Activated T-helper 2 cell treated with anti-CD3 and anti-CD28 coated beads, Interferon-gamma antibody, Interleukin-2, Interleukin-4, amounts not matched to agents 10 μg/mL and 5 μg/mL and 100 μg/mL, durations not matched to agents 14 hours and 24 hours and 36 hours (primary cell): ENCODE results near the gene AKAP5. TPM values are rescaled to one million over a fixed set of nuclear protein-coding genes. Genes with fewer than 3 reads are reported as not detected.

Experiments
- total RNA-seq: library from RNA; stranded (reverse); gene quantifications from 2 replicates; pipeline ENCODE4 v1.2.3, GENCODE V29; 2022

The AKAP5 gene
- total RNA-seq, 1 donor from 2014 or later, result 2.3 TPM

Other genes with a start within 250 kb of the AKAP5 start
- 0.09 TPM in 1 of 2 replicates, not detected in the other for gene ESR2, start 171.1 kb upstream of the AKAP5 start, total RNA-seq
- 291 and 309 TPM in 2 replicates for gene MTHFD1, start 77.1 kb upstream of the AKAP5 start, total RNA-seq
- 24.7 and 24.9 TPM in 2 replicates for gene ZBTB25, start 38.3 kb downstream of the AKAP5 start, total RNA-seq
- gene ZBTB1, start 39.3 kb downstream of the AKAP5 start, total RNA-seq, result 51.1 and 52.8 TPM in 2 replicates
- 6.6 and 7.1 TPM in 2 replicates for gene HSPA2, start 75.2 kb downstream of the AKAP5 start, total RNA-seq
- not detected in 2 replicates for gene PPP1R36, start 84.5 kb downstream of the AKAP5 start, total RNA-seq
- 1.0 and 1.9 TPM in 2 replicates for gene PLEKHG3, start 238.9 kb downstream of the AKAP5 start, total RNA-seq